GM18499 (cell line): ENCODE results near the gene WWTR1.

ENCODE experiments used
- ATAC-seq: cut with Tn5 transposase; IDR thresholded peaks from one replicate; pipeline ENCODE4 v1.9.1; 2021; ENCODE audit warnings: moderate number of reproducible peaks; ENCODE audit not compliant: insufficient read depth, unreplicated experiment

Gene WWTR1

DNA sequence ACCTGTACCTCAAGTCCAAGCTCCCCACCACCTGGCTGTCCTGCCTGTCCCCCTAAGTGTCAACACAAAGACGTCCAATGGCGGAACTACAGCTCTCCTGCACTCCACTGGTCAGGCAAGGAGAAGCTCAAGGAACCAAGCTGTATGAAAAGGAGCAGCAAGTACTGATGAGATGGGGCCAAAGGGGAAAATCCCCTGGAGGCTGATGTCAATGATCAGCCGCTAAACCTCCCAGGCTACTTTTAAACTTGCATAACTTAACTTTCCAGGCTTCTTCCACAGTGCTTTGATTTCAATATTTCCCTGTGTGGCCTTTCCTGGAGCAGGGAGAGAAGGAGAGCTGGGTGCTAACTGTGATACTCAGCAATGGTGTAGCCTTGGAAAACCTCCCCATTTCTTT lies 148.3 kb downstream of the WWTR1 start:
- no peak for ATAC-seq

DNA sequence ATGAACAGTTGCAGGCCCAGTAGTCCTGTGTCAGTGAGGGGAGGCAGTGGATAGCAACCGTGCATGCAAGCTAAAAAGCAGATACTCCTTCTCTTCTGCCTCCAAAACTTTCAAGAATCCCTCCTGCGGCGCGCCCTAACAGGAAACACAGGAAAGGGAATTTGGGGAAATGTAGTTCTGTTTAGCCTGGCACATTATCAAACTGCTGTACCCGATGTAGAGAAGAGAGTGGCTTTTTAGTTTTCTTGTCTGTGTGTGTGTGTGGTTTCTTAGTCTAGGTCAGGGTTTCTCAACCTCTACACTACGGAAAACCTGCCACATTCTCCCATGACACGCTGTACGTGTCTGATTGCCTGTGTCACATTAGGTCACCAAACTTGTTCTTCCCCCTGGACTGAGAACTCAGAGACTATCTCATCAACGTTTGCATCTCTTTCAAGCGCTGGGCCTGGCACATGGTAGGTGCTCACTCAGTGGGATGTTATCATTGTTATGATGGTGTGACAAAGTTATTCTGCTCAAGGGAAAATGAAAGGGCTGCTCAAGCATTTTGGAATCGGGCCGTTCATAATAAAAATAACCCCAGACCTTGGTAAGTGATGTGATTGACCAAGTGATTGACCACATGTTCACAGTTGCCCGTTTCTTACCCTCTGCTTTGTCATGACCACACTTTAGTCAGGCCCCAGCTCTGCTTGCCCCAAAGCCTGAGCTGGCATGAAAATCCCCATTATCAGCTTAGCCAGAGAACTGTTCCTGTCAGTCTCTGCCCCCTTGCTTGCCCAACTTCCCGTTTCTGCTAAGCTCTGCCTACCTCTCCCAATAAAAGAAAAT lies 150.1 kb downstream of the WWTR1 start:
- ATAC-seq = no peak

DNA sequence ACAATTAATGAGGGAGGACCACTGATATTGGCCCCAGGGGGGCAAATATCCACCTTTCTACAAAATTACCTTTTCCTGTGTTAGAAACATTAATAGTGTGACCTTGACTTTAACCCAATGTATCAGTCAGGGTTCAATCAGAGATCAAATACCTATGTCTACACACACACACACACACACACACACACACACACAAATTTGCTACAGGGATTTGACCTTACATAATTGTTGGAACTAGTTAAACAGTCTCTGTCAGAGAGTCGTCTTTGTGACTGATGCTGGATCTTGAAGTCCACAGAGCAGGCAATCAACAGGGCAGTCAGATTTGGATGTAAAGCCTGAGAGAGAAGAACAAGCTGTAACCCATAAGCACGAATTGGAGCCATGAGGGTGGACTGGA lies 150.9 kb downstream of the WWTR1 start:
- ATAC-seq = no peak

DNA sequence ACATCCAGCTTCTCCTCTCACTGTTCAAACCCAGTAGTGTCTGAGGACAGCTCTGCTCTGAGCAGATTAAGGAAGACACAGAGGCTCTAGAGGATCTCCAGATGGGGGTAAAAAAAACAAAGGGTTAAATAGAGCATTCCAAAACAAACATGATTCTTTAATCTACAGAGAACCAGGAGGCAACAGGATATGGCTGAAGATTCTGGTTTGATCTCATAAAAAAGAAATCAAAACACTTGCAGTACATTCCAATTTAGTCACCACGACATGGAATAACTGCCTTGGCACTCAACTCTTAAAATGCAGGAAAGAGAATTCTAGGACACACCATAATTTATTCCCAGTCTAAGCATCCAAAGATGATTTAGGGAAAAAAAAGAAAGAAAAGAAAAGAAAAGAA lies 151.3 kb downstream of the WWTR1 start:
- no peak for ATAC-seq

DNA sequence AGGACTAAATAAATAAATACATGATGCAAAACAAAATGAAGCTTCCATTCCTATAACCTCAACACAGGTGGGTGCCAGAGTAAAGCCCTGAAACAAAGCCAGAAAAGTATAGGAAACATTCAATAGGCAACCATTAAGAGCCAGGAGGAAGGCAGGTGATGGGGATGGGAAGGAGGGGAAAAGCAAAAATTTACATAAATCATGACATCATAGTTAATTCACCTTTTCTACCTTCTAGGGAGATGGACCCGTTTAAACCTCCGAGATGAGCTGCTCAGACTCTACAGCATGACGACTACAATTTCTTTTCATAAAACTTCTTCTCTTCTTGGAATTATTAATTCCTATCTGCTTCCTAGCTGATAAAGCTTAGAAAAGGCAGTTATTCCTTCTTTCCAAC lies 155.4 kb downstream of the WWTR1 start:
- no peak for ATAC-seq

DNA sequence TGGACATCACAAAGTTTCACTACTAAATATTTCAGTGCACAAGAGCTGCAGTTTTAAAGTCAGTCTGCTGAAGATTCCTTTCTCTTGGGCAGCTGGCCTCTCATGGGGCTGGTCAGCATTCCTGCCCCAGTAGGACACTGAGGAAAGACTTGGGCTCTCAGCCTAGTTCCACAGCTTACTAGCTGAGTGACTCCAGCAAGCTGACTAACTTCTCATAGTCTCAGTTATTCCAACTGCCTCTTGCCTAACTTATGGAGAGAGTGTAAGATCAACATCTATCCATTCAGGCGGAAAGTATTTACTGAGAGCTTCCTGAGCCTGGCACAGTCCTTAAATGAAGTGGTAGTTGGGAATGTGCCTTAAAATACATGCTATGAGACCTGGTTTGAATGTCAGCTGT lies 156.3 kb downstream of the WWTR1 start:
- ATAC-seq = no peak

DNA sequence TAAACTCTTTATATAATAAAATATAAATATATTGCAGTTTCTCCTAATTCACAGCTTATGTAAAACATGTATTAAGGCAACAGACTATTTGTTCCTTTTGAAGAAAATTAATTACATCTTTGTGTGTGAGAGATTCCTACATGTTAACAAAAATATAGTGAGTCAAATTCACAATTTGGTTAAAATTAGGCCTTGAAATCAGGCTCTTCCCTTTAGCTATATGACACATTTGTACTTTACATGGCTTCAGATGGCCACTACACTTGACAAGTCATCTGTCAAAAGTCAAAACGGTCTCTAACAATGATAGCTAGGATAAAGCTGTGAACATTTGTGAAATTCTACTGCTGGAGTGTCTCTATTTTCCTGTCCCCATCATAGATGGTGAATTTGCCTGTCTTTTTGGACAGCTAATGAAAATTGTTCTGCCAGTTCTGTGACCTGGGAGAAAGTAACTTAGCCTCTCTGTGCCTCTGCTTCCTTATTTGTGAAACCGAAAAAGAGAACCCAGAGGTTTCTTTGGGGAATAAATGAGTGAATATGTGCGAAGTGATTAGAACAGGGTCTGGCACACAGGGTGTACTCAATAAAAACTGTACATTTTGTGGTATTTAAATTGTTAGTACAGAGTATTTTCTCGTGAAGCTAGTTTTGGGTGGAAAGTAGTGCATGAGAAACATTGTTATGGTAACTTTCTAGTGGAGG lies 159.7 kb downstream of the WWTR1 start:
- ATAC-seq = no peak

DNA sequence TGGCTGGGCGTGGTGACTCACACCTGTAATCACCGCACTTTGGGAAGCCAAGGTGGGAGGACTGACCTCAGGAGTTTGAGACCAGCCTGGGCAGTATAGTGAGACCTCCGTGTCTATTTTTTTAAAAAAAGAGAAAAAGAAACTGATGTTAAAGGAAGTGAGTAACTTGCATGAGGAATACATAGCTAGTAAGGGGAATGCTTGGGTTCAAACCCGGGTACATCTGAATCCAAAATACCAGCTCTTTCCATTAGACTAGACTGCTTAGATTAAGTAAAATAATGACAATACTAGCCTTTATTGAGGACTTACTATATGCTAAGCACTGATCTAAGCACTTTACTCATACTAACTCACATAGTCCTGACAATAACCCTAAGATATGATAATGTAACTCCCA lies 160.9 kb downstream of the WWTR1 start:
- ATAC-seq = no peak

DNA sequence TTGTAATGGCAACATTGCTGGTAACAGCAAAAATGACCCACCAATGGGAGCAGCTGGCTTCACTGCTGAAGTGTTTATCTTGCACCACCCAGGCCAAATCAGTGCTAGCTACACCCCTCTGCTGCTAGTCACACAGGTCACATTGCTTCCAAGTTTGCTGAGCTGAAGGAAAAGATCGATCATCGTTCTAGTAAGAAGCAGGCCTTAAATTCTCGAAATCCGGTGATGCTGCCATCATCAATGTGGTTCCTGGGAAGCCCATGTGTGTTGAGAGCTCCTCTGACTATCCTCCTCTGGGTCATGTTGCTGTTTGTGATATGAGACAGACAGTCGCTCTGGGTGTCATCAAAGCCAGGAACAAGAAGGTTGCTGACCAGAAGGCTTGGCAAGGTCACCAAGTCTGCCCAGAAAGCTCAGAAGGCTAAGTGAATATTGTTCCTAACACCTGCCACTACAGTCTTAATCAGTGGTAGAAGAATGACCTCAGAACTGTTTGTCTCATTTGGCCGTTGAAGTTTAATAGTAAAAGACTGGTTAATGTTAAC lies 162.2 kb downstream of the WWTR1 start:
- ATAC-seq = no peak

DNA sequence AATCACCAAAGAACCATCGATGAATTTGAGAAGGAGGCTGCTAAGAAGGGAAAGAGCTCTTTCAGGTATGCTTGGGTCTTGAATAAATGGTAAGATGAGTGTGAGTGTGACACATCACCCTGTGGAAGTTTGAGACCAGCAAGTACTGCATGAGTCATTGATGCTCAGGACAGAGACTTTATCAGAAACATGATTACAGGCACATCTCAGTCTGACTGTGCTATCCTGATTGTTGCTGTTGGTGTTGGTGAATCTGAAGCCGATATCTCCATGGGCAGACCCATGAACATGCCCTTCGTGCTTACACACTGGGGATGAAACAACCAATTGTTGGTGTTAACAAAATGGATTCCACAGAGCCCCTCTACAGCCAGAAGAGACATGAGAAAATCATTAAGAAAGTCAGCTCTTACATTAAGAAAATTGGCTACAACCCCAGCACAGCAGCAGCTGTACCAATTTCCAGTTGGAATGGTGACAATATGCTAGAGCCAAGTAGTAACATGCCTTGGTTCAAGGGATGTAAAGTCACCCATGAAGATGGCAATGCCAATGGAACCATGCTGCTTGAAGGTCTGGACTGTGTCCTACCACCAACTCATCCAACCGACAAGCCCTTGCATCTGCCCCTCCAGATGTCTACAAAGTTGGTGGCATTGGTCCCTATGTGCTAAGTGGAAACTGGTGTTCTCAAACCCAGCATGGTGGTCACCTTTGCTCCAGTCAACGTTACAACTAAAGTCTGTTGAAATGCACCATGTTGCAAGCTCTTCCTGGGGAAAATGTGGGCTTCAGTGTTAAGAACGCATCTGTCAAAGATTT lies 162.9 kb downstream of the WWTR1 start:
- no peak for ATAC-seq

DNA sequence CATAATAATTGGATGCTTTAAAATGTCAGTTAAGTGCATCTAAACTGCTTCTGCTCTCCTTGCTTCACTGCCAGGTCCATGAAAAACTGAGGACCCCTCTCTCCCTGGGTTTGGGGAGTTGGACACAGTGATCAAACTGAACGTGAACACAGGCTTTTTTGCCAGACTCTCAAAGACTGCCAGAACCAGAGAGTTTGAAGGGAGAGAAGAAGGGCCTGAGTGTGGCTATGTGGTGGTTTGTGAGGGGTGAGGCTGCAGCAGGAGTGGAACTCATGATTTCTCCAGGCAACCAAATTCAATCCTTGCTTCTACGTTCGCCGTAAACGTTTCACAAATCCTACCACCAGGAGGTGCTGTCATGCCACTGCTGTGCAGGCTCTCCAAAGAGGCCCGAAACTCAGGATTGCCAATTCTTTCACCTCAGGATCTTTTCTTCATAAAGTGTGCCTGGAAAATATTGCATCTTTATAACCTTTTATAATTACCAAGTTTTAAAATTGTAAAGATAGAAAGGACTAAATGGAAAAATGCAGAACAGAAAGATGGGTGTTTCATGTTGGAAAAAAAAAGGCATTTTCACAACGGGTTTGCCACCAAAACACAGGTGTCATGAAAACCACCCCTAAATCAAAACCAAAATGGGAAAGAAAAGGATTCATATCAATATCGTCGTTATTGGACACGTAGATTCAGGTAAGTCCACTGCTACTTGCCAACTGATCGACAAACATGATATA lies 163.6 kb downstream of the WWTR1 start:
- no peak for ATAC-seq

DNA sequence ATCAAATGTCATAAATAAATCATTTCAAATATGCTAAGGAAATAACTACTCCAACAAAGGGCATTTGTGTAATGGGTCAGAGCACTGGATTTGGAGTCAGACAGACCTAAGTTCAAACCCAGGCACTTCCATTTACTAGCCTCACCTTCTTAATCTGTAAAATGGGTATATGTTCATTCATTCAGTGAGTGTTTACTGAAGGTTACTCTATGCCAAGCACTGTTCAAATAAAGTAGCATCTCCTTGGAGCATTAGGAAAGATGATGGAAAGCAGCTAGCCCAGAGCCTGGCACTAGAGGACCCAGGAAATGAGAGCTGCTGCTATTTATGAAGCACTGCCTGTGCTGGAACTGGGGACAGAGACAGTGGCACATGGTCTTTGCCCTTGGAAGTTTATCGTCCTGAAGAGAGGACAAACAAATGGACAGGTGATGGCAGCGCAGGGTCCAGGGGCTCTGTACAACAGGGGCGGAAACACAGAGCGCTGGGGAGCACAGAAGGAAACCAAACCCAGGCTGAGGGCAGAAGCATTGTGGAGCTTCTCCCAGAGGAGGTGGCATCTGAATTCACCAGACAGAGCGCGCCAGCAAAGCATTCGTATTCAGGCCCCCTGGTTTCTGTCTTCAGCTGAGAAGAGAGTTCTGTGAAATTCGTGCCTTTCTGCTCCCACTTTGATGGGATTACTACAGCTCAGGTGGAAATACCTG lies 164.4 kb downstream of the WWTR1 start:
- ATAC-seq = no peak

DNA sequence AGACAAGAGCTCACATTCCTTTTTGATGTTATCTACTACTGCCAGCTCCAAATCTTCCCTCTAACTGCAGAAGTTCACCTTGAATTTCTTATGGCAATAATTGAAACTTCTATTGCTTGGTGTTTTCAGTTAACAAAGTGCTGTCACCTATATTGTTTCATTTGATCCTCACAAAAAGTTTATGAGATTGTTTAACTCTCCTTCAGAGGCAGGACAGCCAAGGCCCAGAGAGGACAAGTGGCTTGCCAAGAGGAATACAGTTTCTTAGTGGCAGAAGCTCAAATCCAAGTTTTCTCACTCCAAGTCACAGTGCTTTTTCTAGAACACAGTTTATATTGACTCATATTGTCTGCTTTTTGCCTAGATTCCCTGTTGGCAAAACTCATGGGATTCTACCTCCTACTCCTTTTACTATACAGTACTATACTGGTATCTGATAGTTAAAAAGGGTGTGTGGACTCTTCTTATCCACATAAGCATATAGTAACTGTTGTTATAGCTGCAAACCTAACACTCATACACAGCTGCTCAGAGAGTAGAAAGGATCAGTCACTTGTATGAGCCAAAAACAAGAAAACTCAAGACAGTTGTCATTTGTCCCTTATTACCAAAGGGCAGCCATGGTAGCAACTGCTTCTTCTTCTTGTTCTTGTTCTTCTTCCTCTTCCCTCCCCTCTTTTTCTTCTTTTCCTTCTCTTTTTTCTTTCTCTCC lies 167.4 kb downstream of the WWTR1 start:
- ATAC-seq = no peak

DNA sequence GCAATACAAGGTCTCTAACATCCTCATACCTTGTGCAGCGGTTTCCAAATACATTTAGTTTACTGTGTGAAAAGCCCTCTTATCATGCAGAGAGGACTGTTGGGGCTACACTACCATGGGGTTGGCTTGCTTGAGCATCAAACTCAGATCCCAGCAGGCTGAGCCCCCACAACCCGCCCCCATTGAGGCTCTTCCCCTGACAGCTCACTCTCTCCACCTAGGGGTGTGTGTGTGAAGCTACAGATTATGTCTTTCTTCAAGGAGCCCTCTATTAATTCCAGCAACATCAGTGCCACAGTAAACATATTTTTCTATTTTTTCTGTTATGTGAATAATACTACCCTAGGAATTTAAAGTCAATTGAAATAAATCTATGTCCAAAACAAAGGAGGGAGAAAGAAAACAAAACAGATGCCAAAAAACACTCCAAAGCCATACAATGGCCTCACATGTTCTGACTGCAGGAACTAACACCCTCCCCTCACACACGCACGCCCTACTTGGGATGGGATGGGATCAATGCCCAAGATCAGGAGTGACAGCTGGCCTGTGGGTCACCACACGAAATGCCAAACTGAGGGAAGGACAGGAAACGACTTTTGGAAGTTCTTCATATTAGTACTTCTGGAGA lies 168.7 kb downstream of the WWTR1 start:
- no peak for ATAC-seq

DNA sequence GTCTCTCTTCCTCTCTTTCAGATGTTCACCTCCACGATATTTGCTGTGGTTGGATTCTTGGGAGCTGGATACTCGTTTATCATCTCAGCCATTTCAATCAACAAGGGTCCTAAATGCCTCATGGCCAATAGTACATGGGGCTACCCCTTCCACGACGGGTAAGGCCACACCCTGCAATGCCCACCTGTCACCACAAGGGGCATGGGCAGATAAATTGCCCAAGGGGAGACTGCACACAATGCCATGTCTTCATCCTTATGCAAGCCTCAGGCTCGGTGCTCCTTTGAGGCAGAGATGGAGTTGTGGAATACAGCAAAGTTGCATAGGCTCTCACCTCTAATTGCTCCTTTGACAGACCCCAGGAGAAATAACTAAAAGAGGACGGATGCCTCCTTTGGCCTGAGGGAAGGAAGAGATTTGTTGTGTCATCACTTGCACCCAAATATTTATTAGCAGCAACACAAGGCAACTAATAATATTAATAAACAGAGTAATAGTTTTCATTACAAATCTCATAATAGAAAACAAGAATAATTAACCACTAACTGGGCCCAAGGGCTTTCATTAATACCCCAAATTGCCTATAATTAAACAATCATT lies 170.1 kb downstream of the WWTR1 start:
- no peak for ATAC-seq

DNA sequence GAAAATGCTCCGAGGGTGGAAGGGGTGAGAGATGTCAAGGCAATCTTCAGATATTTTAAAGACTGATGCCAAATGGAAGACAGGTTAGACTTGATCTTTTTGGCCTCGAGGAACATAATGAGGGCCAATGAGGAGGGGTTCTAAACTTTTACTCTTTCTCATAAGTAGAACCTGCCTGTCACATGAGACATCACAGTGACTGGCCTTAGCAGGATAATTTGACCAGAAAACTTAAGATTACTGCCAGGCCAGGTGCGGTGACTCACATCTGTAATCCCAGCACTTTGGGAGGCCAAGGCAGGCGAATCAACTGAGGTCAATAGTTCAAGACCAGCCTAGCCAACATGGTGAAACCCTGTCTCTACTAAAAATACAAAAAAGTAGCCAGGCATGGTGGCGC lies 171.1 kb downstream of the WWTR1 start:
- ATAC-seq = no peak

DNA sequence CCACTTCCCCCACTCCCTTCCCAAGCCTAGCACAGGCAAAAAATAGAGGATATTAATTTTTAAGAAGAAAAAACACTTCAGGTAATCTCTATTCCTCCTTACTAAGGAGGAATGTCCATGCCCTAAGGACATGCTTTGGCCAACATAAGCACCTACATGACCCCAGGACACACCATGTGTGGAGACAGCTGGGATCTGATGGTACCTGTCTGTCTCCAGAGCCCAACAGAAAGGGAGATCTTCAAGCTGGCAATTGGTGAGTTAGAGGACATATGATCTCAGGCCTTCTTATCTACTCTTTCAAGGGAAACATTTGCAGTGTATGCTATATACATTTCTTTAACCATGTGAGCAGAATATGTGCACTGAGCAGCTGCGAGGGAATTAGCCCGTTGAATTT lies 176.3 kb downstream of the WWTR1 start:
- no peak for ATAC-seq

DNA sequence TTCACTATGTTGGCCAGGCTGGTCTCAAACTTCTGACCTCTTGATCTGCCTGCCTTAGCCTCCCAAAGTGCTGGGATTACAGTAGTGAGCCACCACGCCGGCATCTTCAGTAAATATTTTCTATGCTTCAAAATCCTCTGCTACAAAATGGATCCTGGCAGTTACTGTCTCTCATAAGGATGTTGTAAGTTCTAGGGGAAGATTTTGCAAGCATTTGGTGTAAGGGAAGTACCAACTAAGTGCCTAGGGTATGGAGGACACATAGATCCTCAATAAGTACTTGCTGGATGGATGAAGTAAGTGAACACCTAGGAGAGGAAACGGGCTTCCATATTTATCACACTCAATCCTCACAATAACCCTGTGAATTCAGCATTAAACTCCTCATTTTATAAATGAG lies 176.8 kb downstream of the WWTR1 start:
- ATAC-seq = no peak
